Stimulated activated CD4-positive, alpha-beta T cell treated with anti-CD3 and anti-CD28 coated beads, Interleukin-4, amount 100 ng/mL, for 4 hours (primary cell): ENCODE data around the gene ARL16.

Source experiments
- DNase-seq, 2 experiments: peaks; one replicate each; pipeline ENCODE4 v3.0.0-alpha.2; 2020

ARL16 gene

DNA sequence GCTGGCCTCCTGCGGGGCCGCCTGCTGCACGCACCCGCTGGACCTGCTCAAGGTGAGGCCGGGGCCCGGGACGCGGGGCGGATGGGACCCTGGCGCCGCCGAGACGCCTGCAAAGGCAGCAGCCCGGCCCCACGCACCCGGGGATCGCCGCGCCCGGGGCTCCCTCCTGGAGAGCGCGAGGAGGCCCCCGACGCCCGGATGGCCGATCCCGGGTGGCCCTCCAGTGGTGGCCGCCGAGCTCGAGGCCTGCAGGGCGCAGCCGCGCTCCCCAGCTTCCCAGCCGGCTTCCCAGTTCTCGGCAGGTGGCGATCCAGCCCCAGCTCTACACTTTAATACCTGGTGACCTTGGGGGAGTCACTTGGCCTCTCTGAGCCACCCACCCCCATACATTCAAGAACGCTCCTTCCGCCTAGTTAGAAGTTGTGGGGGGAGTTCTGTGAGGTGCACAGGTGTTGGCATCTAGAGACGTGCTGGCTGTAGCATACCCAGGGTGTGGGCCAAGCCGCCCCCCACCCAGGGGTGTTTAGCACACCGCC is 28.9 kb upstream of the ARL16 start:
- no peak for DNase-seq

DNA sequence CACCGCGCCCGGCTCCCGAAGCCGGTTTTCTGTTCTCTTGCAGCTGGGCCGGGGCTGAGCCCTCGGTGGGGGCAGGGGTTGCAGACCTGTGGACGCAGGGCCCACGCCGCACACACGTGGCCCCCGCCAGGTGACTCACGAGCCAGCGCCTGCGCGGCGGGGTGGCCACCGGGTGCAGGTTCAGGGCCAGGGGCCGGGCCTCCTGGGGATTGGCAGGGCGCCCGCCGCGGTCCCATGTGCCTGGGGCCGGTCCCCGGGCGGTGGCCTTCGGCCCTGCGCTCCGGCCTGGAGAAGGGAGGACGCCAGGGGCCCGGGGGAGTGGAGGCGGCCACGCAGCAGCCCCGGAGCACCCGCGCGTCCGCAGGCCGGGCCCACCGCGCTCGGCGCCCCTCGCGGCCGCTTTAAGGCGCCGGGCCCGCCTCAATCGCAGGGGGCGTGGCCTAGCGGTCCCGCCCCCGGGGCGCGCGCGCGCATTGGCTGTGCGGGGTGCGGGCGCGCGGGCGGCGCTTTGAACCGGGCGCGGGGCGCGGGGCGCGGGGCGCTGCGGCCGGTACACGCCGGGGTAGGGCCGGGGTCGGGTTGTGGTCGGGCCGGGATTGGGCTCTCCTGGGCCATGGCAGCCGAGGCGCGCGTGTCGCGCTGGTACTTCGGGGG is 28.3 kb upstream of the ARL16 start, which contains the start of gene SLC25A10:
TSS of gene SLC25A10 (plus strand) at position 471 of the 654 bp plus-strand sequence. CDS start at position 614, 143 bp downstream.
- peak; percentile 80 to 83 for DNase-seq

DNA sequence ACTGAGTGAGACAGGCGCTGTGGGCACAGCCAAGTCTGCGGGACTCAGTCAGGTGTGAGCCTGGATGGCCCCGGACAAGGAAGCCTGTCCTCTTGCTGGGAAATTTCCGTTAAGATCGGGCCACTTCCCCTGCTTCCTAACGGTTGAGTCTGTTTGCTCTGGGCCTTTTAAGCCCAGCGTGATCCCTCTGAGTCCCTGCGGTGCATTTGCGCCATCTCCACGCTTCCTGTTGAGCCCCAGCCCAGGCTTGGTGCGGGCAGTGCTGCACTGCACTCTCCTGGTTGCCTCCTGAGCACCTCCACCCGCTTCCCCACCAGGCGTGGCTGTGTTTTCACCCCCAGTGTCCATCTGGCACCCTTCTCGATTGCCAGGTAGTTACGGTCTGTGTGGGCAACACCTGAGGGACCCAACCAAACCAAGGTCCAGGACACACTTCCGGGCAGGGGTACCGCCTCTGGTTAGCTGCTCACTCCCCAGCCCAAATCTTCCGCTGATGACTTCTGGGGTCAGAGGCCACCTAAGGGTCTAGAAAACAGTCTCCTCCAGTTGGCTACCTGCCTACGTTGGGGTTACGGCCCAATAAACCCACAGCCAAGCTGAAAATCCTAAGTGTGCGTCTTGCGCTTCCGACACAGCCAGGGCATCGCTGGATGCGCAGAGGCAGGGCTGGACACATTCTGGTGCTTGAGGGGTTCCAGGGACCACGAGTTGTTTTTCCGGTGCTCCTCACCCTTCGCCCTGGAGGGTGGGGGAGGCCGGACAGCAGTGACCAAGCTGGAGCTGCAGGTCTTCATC is 27.1 kb upstream of the ARL16 start:
- peak in 1 of 2 experiments; percentile 27 for DNase-seq

DNA sequence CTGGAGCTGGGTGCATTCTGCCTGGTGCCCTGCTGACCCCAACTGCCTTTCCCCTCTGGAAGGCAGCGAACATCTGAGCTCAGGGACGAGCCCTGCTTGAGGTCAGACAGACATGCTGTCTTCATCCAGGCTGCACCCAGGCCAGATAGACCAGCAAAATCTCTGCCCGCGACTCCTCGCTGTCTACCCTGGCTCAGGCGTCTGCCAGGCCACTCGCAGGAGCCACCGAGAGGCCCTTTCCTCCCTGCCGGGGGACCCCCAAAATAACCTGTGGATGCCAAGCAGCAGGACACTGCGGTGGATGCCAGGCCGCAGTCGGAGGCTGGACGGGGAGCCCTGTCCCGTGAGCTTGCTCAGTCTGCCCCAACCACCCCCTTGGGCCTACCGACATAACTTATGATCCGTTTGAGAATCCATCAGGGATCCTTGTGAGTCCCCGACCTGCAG is 25.2 kb upstream of the ARL16 start:
- DNase-seq: no peak

DNA sequence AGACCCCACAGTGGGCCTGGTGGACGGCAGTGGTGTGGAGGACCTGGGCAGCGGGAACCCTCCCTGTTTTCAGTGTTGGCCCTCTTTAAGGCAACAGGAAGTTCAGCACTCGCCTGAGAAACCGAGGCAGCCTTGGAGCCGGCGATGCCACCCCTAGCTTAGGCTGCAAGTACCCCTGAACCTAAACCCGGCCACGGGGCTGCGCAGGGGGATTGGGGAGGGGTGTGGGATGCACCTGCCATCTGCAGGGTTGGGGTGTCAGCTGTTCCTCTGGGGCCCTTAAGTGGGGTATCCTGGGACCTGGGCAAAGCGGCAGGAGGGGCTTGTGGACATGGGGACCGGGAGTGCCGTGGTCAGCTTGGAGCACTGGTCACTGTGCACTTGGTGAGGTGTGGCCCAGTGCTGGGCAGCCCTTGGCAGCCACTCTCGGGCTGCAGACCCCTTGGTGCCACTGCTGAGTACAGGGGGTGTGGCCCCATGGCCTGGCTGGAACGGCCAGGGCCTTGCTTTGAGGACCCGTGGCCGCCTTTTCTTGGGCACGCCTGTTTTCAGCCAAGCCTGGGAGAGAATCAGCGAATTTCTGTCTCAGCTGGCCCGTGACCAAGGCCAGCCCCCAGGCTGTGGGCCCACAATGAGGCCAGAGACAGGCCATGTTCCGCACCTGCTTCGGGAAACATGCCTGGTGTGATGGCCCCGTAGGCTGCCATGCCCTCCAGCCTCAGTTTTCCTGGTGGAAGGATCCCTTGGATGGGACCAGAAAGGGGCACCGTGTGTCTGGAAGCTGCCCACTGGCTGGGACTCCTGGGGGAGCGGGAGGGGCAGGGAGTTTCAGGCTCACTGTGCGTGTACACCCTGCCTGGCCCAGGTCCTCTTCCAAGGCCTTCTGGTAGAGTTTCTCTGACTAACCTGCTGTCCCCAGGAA is 24.4 kb upstream of the ARL16 start:
- DNase-seq: no peak

DNA sequence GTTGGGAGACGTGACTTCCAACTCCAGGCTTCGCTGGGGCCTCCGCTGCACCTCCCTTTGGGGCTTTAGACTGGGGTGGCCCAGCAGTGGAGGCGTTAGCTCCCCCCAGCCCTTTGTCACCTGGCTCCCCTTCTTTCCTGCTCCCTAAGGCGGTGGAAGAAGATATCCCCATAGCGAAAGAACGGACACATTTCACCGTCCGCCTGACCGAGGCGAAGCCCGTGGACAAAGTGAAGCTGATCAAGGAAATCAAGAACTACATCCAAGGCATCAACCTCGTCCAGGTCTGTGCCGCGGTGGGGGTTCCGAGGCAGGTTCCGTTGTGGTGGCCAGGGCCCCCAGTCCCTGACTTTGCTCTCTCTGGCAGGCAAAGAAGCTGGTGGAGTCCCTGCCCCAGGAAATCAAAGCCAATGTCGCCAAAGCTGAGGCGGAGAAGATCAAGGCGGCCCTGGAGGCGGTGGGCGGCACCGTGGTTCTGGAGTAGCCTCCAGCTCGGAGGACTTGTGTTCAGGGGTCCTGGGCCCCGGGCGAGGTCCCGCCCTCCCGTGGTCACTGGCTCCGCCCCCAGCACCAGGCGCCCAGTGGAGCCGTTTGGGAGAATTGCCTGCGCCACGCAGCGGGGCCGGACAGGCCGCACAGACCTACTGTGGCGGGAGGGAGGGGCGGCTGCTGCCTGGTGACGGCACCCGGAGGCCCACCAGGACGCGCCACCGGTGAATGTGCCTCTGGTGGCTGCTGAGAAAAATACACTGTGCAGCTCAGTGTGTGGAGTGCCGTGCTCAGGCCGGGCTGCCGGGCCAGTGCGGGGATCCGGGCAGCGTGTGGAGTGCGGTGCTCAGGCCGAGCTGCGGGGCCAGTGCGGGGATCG is 23.4 kb upstream of the ARL16 start:
- no peak for DNase-seq

DNA sequence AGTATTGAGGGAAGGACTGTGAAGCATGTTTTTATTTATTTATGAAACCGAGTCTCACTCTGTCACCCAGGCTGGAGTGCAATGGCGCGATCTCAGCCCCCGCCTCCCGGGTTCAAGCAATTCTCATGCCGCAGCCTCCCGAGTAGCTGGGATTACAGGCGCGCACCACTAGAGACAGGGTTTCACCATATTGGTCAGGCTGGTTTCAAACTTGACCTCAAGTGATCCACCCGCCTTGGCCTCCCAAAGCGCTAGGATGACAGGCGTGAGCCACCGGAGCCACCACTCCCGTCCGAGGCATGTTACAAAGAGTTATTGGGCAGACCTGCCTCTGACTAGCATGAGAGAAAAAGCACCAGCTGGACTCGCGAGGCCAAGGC is 22.6 kb upstream of the ARL16 start:
- no peak for DNase-seq

DNA sequence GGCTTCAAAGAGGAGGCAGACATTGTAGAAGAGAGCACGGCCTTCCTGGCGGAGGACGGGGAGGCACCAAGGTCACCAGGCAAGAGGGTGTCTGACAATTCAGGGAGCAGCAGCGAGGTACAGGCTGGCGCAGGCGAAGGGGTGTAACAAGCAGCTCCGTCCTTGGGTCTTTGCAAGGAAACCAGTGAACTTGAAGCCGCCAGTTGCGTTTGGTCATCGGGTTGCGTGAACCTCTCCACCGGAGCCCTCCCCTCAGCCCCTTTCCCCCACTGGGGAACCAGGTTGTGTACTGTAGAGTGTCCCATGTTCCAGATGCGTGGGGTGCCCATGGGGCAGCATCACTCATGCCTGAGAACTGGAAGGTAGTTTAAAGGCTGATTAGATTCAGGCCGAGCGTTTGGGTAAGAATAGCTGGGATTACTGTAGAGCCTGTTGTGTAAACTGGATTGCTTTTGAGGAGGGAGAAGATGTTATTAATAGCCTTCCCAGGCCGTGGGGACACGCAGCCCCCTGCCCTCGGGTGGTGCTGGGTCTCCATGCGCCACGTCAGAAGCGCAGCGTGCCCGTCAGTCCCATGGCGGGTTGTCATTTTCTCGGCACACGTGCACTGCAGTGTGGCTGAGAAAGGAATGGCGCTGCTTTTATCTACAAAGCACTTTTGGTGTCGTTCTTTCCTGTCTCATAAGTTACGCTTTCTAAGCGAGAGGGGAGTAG is 22.1 kb upstream of the ARL16 start:
- no peak for DNase-seq

DNA sequence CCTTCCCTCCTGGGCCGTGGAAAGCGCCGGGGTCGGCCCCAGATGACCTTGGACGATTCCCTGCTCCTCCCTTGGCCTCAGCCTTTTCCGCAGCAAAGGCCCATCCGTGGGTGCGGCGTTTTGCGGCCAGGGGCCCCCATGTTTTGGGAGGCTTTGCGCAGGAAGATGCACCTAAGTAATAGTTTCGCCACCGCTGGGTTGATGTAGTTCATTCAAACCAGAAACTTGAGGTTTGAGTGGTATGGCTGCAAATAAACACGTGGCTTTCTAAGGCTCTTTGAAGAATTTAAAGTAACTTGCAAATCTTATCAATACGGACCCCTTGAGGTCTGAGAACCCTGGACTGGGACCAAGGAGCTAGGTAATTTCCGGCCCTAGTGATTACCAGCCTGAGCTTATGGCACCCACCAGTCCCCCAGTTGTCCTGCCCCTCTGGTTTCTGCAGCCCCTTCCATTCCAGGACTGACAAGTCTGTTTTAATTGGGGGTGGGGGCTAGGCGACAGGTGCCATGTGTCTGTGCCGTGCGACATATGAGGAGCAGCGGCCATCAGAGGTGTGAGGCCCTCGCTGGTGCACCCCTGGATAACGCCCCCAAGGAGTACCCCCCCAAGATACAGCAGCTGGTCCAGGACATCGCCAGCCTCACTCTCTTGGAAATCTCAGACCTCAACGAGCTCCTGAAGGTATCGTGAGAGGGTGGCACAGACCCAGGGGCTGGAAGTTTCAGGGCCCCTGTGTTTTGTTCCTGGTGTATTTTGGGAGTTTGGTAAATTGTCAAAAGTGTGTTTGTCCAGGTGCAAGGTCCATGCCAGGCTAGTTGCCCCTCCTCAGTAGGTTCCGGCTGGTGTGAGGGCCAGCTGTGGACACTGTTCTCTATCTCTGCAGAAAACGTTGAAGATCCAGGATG is 20.4 kb upstream of the ARL16 start:
- DNase-seq: no peak

DNA sequence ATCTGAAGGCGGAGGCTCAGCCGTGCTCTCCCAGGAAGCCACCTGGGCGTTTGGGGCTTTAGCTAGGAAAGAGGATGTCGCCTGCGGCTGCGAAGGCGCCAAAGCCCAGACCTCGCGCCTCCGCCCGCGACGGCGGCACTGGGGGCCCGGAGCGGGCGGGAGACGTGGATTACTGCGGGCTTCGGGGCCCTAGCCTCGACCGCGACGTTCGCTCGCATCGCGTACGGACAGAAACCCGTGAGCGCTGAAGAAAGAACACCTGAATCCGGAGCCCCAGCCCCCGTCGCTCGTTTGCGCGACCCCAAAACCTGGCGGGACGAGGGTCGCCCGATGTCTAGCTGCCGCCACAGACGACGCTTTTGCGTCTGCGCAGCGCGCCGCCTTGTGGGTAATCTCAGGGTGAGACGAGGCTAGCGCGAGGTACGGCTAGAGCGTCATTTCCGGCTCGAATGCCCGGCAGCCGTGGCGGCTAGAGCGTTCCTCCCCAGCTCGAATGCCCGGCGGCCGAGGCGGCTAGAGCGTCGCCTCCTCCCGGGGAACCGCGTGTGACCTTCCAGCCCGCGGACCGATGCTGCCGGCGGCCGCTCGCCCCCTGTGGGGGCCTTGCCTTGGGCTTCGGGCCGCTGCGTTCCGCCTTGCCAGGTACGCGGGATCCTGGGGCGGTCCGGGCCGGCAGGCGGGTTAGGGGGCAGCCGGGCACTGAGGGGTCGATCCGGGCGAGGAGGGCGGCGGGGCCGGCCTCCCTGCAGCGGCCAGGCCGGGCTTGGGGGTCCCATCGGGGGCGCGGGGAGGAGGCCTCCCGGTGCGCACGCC is 19.5 kb upstream of the ARL16 start, which contains the start of gene MRPL12:
TSS of gene MRPL12 (plus strand) at position 434 of the 813 bp plus-strand sequence. CDS start at position 569, 135 bp downstream.
- peak; percentile 85 to 87 for DNase-seq

DNA sequence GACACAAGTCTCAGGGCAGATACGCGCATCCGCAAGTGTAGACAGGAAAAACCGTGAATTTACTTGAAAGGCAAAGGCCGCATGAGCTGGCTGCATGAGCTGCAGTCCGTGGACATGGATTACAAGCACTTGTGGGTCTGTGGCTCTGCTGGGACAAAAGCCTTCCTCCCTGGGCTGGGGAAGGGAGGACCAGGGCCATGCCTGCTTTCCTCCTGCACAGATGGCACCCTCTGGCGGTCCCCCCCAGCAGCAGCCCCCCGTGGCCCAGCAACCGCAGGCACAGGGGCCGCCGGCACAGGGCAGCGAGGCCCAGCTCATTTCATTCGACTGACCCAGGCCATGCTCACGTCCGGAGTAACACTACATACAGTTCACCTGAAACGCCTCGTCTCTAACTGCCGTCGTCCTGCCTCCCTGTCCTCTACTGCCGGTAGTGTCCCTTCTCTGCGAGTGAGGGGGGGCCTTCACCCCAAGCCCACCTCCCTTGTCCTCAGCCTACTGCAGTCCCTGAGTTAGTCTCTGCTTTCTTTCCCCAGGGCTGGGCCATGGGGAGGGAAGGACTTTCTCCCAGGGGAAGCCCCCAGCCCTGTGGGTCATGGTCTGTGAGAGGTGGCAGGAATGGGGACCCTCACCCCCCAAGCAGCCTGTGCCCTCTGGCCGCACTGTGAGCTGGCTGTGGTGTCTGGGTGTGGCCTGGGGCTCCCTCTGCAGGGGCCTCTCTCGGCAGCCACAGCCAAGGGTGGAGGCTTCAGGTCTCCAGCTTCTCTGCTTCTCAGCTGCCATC is 17.9 kb upstream of the ARL16 start:
- no peak for DNase-seq

DNA sequence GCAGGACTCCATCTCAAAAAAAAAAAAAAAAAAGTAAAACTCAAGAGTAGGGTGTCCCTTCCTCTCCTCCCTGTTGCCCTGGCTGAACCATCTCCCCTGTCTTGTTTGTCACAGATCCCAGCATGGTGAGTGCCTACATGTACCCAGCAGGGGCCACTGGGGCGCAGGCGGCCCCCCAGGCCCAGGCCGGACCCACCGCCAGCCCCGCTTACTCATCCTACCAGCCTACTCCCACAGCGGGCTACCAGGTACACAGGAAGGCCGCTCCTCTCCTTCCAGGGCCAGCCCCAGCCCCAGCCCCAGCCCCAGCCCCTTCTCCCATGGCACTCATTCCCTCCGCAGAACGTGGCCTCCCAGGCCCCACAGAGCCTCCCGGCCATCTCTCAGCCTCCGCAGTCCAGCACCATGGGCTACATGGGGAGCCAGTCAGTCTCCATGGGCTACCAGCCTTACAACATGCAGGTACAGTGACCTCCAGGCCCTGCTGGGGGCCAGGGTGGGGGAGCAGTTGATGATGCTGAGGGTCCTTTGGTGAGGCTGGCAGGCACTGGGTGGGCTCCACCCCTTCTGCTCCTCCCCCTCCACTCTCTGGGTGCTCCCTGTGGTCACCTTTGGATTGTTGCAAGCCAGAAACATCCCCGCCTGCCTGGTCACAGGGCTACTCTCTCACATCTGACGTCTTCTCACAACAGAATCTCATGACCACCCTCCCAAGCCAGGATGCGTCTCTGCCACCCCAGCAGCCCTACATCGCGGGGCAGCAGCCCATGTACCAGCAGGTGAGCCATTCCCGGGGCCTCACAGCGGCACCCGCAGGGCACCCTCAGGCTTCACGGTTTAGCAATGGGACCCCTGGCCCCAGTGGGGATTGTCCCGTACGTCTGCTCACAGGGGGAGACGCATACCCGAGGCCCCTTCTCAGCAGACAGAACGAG is 17.0 kb upstream of the ARL16 start:
- DNase-seq: no peak

DNA sequence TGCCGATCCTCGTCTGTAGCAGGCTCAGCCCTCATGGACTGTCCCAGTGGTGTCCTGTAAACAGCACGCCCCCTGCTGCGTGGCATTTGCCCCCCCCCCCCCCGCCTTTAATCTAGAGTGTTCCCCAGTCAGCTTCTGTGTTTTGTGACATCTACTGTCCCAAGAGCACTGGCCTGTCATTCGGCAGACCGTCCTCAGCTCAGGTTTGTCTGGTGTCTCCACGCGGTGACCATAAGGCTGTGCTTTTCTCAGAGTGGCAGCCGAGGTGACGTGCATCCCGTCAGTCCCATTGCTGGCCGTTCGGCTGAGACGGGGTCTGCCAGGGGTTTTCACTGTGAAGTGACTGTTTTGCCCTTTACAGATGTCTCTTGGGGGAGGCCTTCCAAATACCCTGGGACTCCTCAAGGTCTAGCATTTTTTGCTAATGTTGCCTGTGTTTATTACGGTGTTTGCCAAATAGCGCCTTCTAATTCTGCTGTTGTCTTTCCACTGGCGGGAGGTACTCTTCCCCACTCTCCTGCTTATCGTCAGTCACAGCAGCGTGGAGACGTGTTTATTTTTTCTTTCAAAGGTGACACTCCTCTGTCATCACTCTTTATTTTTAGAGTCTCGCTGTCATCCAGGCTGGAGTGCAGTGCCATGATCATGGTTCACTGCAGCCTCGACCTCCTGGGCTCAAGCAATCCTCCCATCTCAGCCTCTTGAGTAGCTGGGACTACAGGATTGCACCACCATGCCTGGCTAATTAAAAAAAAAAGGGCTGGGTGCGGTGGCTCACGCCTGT is 13.9 kb upstream of the ARL16 start:
- DNase-seq: no peak

DNA sequence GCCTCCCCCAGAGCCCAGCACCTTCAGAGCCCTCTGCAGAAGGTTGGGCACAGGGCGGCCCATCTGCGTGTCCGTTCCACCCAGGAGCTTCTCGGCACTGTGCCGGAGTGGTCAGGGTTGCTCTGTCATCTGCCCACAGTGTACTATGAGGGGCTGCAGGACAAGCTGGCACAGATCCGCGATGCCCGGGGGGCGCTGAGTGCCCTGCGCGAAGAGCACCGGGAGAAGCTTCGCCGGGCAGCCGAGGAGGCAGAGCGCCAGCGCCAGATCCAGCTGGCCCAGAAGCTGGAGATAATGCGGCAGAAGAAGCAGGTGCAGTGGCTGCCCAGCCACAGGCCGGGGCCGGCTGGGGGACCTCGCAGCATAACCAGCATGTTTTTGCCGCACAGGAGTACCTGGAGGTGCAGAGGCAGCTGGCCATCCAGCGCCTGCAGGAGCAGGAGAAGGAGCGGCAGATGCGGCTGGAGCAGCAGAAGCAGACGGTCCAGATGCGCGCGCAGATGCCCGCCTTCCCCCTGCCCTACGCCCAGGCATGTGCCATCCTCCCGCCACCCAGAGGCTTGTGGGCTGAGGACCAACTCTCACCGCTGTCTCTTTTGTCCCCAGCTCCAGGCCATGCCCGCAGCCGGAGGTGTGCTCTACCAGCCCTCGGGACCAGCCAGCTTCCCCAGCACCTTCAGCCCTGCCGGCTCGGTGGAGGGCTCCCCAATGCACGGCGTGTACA is 12.8 kb upstream of the ARL16 start:
- no peak for DNase-seq

DNA sequence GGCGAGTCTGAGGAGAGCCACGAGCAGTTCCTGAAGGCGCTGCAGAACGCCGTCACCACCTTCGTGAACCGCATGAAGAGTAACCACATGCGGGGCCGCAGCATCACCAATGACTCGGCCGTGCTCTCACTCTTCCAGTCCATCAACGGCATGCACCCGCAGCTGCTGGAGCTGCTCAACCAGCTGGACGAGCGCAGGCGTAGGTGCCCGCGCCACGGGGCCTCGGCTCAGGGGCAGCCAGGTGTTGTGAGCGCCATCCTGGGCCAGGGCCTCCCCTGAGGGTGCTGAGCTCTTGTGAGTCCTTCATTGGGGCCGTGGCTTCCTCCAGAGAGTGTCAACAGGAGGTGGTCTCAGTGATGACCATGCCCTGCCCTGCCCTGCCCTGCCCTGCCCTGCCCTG is 12.2 kb upstream of the ARL16 start:
- no peak for DNase-seq

DNA sequence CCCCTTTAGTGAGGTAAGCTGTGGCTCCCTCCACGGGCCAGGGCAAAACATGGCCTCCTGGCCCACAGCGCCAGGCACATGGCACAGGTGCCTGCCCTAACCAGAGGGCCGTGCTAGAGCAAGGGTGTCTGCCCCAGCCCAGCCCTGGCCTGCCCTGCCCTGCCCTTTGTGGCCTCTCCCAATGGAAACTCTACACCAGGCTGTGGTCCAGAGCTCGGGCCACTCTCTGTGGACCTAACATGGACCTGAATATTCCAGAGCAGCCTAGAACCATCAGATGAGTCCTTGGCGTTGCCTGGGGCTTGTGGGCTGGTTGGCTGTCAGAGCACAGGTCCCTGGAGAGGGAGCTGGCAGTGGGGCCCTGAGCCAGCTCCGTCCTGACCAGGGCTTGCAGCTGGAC is 11.6 kb upstream of the ARL16 start:
- DNase-seq: no peak
